22Rv1 (cell line): ENCODE measurements around the gene DNM3.

ENCODE experiments used
- ZFX ChIP-seq: fragments of 450-650 bp; IDR thresholded peaks from 2 replicates; pipeline ENCODE4 v1.6.1; 2017; ENCODE audit warnings: antibody characterized with exemption, borderline replicate concordance
- TF ChIP-seq, protein P1 (sequence below): fragments of 450-650 bp; IDR thresholded peaks from 2 replicates; pipeline ENCODE4 v1.5.1; 2017; ENCODE audit warnings: mild to moderate bottlenecking

DNA sequence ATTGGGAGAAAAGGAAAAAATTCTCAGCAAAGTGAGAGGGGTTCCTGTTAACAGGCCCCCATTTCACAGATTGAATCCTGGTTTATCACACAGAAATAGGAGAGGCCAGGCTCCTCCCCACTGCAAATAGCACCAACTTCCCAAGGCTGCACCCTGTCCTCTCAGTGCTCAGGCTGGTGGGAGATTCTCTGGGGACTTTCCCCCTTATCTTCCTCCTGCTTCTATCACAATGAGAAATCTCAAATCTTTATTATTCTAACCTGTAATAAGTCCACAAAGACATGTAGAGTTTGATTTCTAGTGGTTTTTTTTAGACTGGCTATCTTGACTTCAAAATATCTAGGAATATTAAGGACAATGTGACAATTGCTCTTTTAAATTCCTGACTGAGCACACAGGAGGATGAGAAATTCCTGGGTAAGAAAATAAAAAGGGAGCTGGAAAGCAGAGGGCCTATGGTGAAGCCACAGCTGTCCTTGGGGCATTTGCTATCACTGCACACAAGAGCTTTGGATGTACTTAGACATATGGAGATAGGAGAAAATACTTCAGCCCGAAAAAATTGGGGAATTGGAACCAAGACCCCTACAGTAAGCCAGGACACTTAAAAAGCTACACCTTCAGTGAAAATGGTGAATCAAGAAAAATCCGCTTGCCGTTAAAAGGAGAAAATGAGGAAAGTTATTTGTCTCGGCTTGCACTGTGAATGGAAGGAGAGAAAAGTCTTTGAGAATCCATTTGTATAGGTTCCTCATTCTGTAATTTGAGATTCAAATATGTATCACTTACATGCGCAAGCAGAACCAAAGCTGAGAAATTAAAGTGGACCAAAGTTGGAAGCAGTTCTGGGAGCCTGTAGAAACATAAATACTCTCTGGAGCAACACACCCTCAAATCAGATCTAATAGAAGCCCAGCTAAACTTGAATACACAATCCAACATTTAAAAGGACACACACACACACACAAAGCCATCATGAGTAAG lies 513.3 kb downstream of the DNM3 start:
- TF ChIP-seq, protein P1, sequence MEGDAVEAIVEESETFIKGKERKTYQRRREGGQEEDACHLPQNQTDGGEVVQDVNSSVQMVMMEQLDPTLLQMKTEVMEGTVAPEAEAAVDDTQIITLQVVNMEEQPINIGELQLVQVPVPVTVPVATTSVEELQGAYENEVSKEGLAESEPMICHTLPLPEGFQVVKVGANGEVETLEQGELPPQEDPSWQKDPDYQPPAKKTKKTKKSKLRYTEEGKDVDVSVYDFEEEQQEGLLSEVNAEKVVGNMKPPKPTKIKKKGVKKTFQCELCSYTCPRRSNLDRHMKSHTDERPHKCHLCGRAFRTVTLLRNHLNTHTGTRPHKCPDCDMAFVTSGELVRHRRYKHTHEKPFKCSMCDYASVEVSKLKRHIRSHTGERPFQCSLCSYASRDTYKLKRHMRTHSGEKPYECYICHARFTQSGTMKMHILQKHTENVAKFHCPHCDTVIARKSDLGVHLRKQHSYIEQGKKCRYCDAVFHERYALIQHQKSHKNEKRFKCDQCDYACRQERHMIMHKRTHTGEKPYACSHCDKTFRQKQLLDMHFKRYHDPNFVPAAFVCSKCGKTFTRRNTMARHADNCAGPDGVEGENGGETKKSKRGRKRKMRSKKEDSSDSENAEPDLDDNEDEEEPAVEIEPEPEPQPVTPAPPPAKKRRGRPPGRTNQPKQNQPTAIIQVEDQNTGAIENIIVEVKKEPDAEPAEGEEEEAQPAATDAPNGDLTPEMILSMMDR, result no peak
- no peak for TF ChIP-seq ZFX
